ENCODE data around the gene P4HB. TPM values are rescaled to one million over a fixed set of nuclear protein-coding genes. Genes with fewer than 3 reads are reported as not detected.

P4HB gene
- polyA plus RNA-seq, 1 of the 3 experiments (the other 2 are of a cell fraction), result 165 TPM

GRCh38 chr17:81844887-81845286 is 15.4 kb downstream of the P4HB start:
- ChIA-PET CTCF (interaction anchor here (3.5 kb wide), 1 partner anchor 24 kb away, joined by 10 read pairs; no protein-coding TSS in a partner anchor), POLR2A (no interaction called here)
- TF ChIP-seq, protein P1, sequence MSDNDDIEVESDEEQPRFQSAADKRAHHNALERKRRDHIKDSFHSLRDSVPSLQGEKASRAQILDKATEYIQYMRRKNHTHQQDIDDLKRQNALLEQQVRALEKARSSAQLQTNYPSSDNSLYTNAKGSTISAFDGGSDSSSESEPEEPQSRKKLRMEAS (IDR thresholded peaks at IDR 0.05; ENCODE audit: low read depth), result no peak
- no peak for TF ChIP-seq NFIC (IDR thresholded peaks at IDR 0.05; ENCODE audit: borderline replicate concordance)
- TF ChIP-seq, protein P2, sequence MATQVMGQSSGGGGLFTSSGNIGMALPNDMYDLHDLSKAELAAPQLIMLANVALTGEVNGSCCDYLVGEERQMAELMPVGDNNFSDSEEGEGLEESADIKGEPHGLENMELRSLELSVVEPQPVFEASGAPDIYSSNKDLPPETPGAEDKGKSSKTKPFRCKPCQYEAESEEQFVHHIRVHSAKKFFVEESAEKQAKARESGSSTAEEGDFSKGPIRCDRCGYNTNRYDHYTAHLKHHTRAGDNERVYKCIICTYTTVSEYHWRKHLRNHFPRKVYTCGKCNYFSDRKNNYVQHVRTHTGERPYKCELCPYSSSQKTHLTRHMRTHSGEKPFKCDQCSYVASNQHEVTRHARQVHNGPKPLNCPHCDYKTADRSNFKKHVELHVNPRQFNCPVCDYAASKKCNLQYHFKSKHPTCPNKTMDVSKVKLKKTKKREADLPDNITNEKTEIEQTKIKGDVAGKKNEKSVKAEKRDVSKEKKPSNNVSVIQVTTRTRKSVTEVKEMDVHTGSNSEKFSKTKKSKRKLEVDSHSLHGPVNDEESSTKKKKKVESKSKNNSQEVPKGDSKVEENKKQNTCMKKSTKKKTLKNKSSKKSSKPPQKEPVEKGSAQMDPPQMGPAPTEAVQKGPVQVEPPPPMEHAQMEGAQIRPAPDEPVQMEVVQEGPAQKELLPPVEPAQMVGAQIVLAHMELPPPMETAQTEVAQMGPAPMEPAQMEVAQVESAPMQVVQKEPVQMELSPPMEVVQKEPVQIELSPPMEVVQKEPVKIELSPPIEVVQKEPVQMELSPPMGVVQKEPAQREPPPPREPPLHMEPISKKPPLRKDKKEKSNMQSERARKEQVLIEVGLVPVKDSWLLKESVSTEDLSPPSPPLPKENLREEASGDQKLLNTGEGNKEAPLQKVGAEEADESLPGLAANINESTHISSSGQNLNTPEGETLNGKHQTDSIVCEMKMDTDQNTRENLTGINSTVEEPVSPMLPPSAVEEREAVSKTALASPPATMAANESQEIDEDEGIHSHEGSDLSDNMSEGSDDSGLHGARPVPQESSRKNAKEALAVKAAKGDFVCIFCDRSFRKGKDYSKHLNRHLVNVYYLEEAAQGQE (IDR thresholded peaks at IDR 0.05; ENCODE audit: low read depth, low read length), result no peak
- no peak overlapping the region for H3K4me3 ChIP-seq (ENCODE audit: low read depth in 2 of 2, low read length in 1 of 2)
- no peaks in the 10 kb centered on the region for H3K9me2 ChIP-seq
- DNase-seq, result no peak
- H3K36me3 ChIP-seq (replicated peaks in 1 of 2; ENCODE audit: control insufficient read depth in 1 of 2, insufficient read depth in 2 of 2, low read length in 1 of 2), result peaks cover 53% of the 10 kb centered on the region in 2 experiments
- H3K4me1 ChIP-seq (ENCODE audit: control insufficient read depth in 1 of 2, insufficient read depth in 2 of 2, low read depth in 1 of 2, low read length in 1 of 2), result no peaks in the 10 kb centered on the region
- no peak overlapping the region for H3K27ac ChIP-seq (ENCODE audit: low read depth in 2 of 2, low read length in 1 of 2)
- H3F3A ChIP-seq (replicated peaks; ENCODE audit: insufficient read depth), result peaks cover 46% of the 10 kb centered on the region
- H3K4me2 ChIP-seq, result no peak overlapping the region
- no peak overlapping the region for H2AFZ ChIP-seq (ENCODE audit: low read depth)
- no peaks in the 10 kb centered on the region for H3K9me3 ChIP-seq
- no peak overlapping the region for H3K9ac ChIP-seq
- WGBS (ENCODE audit: low lambda C conversion rate), result 91% methylated on average over 13 of the region's 13 CpGs
- peaks cover 2% of the 10 kb centered on the region for H3K79me2 ChIP-seq (ENCODE audit: insufficient read depth)
- H3K27me3 ChIP-seq (ENCODE audit: insufficient read depth), result no peaks in the 10 kb centered on the region
- no peaks in the 10 kb centered on the region; the same call in 1 of the 2 replicates for H4K20me1 ChIP-seq (ENCODE audit: insufficient read depth)

- Histone ChIP-seq H4K20me1 (ENCODE audit: insufficient read depth) (no peaks in the 10 kb centered on the region; the same call in 1 of the 2 replicates), H3K9me3 (no peaks in the 10 kb centered on the region), H3K4me3 (ENCODE audit: low read depth in 2 of 2, low read length in 1 of 2) (no peak overlapping the region), H3K9me2 (no peaks in the 10 kb centered on the region), H3K36me3 (replicated peaks in 1 of 2; ENCODE audit: control insufficient read depth in 1 of 2, insufficient read depth in 2 of 2, low read length in 1 of 2) (peaks cover 51% of the 10 kb centered on the region in 2 experiments), H3K9ac (no peak overlapping the region), H2AFZ (ENCODE audit: low read depth) (no peak overlapping the region), H3K4me1 (ENCODE audit: control insufficient read depth in 1 of 2, insufficient read depth in 2 of 2, low read depth in 1 of 2, low read length in 1 of 2) (no peaks in the 10 kb centered on the region), H3K4me2 (no peak overlapping the region), H3K27me3 (ENCODE audit: insufficient read depth) (no peaks in the 10 kb centered on the region), H3F3A (replicated peaks; ENCODE audit: insufficient read depth) (peaks cover 43% of the 10 kb centered on the region), H3K27ac (ENCODE audit: low read depth in 2 of 2, low read length in 1 of 2) (no peak overlapping the region), H3K79me2 (ENCODE audit: insufficient read depth) (no peaks in the 10 kb centered on the region; the same call in 1 of the 2 replicates)
- ChIA-PET CTCF (interaction anchor here (2.1 kb wide), 1 partner anchor 8 kb away, joined by 8 read pairs; no protein-coding TSS in a partner anchor), POLR2A (no interaction called here)
- TF ChIP-seq USF2 (IDR thresholded peaks at IDR 0.05; ENCODE audit: borderline replicate concordance, low read depth, low read length) (no peak), TCF12 (IDR thresholded peaks at IDR 0.05) (no peak), TEAD4 (IDR thresholded peaks at IDR 0.05; ENCODE audit: borderline replicate concordance, insufficient read depth) (no peak), FOSL2 (IDR thresholded peaks at IDR 0.05; ENCODE audit: borderline replicate concordance, low read depth) (no peak), EP300 (IDR thresholded peaks at IDR 0.05; ENCODE audit: borderline replicate concordance in 1 of 2, low read depth in 1 of 2, low read length in 1 of 2) (no peak), FOXM1 (IDR thresholded peaks at IDR 0.05; ENCODE audit: low read depth) (no peak)
- TF ChIP-seq, protein P2 (IDR thresholded peaks at IDR 0.05; ENCODE audit: low read depth, low read length), result no peak
- no peak for DNase-seq
- 98% methylated on average over 13 of the region's 14 CpGs for WGBS (ENCODE audit: low lambda C conversion rate)
Measured at GRCh38 chr17:81844327-81844851, 15.9 kb downstream of the P4HB start.

Measured in SK-N-SH (cell line).